ENCODE measurements around the gene GBGT1. TPM values are rescaled to one million over a fixed set of nuclear protein-coding genes. Genes with fewer than 3 reads are reported as not detected.
"Not testable (repeated sequence)": the region's sequence is repeated elsewhere in the genome, so short reads cannot be mapped to it uniquely, and the experiment has no call there.

GBGT1 gene
- 1.2 TPM in 2 replicates for total RNA-seq (2014; rRNA removed; shearing (Covaris generic))

DNA sequence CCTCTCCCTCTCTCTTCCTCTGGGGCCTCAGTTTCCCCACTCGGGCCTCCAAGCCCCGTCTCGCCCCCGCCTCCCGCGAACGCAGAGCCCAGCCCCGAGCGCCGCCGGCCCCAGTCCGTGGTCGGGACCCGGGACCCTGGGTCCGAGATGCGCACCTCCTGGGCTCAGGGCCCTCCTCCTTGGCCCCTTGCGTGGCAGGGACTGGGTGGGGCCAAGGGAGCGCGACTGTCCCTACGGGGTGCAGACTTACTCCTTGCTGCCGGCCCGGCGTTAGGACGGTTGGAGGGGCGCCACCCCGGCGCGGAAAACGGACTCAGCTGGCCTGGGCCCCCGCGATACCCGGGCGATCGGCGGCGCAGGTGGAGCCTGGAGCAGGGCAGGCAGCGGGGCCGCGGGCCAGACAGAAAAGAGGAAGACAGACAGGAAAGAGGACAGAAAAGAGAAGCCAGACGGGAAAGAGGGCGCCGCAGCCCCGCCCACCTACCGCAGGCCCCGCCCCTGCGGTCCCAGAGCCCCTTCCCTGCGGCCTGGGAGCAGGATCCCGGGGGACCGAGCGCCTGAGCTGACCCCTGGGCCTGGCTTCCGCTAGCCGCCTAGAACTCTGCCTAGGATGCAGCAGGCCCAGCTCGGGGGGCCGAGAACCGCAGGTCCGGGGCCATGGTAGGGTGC is at the start of gene GBGT1:
GBGT1 (minus strand) TSS at position 411 of the 669 bp plus-strand sequence. CDS start 1,502 bp downstream, outside the sequence.
- peak within 1 kb of the TSS; percentile 46 for H3K4me3 ChIP-seq
- H3K27me3 ChIP-seq: peaks cover 15% of the 10 kb centered on the region
- DNase-seq: peak; percentile 58 to 70
- no peaks in the 10 kb centered on the region for H3K9me3 ChIP-seq (replicated peaks)
- no peak within 1 kb of the TSS for H3K27ac ChIP-seq
- H3K36me3 ChIP-seq: no peaks in the 10 kb centered on the region
- no peaks in the 10 kb centered on the region for H3K4me1 ChIP-seq

DNA sequence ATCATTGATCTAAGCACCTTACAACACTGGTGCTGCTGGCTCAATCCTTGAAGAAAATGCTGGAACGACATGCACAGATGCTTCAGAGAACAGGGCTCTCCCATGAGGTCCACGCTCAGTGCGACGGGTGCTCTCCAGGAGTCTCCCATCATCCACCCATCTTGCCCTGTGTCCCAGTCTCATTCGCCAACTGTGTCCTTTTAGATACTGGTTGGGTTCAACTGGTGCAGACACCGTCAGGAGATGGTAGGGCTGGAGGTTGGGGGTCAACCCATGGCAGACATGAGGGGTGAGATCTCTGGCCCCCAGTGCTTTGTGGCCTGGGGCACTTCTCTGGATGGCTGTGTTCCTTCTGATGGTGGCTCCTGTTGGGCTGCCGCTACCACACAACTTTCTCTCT is 46.9 kb upstream of the GBGT1 start:
- DNase-seq: no peak
- no peak overlapping the region for H3K27ac ChIP-seq
- H3K4me3 ChIP-seq: no peak overlapping the region
- no peaks in the 10 kb centered on the region for H3K4me1 ChIP-seq
- H3K36me3 ChIP-seq: no peaks in the 10 kb centered on the region
- peaks cover 13% of the 10 kb centered on the region; the same call in 1 of the 2 replicates for H3K27me3 ChIP-seq
- H3K9me3 ChIP-seq (replicated peaks): peaks cover 4% of the 10 kb centered on the region; the same call in 1 of the 2 replicates

DNA sequence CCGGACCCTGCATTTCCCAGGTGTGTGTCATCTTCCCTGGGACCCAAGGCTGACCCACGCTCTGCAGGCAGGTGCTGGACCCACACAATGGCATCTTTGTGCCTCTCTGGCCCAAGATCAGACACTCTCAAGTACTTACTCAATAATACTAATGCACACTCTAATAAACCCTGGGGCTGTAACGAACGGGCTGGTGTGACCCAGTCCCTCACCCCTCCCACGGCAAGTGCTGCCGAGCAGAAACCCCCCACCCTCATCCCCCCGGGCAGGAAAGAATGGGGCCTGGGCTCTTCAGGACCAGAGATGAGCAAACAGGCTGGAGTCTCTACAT is 46.5 kb upstream of the GBGT1 start:
- H3K36me3 ChIP-seq: no peaks in the 10 kb centered on the region
- H3K4me1 ChIP-seq: no peaks in the 10 kb centered on the region
- peaks cover 13% of the 10 kb centered on the region; the same call in 1 of the 2 replicates for H3K27me3 ChIP-seq
- peaks cover 4% of the 10 kb centered on the region; the same call in 1 of the 2 replicates for H3K9me3 ChIP-seq (replicated peaks)
- H3K4me3 ChIP-seq: no peak overlapping the region
- H3K27ac ChIP-seq: no peak overlapping the region
- no peak for DNase-seq

DNA sequence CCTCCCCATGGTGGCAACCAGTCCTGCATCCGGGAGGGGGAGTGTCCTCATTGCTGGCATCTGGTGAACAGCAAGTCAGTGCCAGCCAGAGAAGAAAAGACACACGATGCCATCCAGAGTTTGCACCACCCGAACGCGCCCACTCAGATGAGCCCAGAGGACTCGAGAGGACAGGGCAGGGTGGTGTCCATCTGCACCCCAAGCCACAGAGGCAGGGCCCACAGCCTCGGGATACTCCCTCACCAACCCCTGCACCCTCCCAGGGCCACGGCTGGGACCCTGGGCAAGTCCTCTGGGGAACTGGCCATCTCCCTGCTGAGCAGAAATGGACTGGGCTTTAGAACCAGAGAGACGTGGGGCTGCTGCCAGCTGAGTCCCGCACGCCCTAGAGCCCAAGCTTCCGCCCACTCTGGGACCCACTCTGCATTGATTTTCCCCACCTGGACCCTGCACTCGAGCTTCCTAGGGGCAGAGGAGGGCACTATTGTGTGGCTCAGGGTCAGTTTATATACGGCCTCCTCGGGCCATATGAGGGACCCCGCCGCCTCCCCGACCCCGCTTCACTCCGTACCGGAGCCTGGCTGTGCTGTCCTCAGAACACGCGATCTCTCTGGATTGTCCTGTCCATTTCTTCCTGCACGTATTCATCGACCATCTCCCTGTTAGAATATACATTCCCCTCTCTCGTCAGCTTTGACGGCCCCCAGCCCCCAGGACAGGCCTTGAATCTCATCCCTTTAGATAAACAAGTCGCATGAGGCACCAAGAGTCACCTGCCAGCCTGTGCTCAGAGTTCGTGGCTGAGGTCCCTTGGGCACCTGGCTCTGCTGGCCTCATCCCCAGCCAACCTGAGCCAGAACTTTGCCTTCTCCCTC is 45.9 kb upstream of the GBGT1 start:
- H3K27ac ChIP-seq; H3K4me1 ChIP-seq; H3K9me3 ChIP-seq (replicated peaks); H3K36me3 ChIP-seq; H3K4me3 ChIP-seq; DNase-seq: not testable (repeated sequence)
- peaks cover 17% of the 10 kb centered on the region for H3K27me3 ChIP-seq

DNA sequence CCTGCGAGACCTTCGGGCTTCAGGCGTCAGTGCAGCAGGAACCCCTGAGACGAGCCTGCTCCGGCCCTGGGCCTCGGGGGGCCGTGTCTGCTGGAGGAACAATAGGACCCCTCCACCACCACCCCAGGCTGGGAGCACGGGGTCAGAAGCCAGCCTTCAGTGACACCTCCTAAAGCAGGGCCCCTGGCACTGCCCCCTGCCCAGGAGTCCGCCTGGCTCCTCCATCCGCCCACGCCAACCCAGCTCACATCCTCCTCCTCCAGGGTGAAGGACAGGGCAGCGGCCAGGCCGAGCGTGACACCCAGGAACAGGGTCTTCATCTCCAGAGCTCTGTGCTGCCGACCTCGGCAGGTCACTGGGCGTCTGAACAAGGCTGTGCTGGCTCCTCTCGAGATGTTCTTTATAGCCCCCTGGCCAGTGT is 45.2 kb upstream of the GBGT1 start, which contains the start of gene OBP2B:
OBP2B (minus strand) TSS at position 371 of the 421 bp plus-strand sequence; CDS start at position 320, 51 bp downstream.
- not testable (repeated sequence) for DNase-seq; H3K4me1 ChIP-seq; H3K4me3 ChIP-seq; H3K9me3 ChIP-seq (replicated peaks); H3K36me3 ChIP-seq; H3K27ac ChIP-seq
- peaks cover 23% of the 10 kb centered on the region for H3K27me3 ChIP-seq

DNA sequence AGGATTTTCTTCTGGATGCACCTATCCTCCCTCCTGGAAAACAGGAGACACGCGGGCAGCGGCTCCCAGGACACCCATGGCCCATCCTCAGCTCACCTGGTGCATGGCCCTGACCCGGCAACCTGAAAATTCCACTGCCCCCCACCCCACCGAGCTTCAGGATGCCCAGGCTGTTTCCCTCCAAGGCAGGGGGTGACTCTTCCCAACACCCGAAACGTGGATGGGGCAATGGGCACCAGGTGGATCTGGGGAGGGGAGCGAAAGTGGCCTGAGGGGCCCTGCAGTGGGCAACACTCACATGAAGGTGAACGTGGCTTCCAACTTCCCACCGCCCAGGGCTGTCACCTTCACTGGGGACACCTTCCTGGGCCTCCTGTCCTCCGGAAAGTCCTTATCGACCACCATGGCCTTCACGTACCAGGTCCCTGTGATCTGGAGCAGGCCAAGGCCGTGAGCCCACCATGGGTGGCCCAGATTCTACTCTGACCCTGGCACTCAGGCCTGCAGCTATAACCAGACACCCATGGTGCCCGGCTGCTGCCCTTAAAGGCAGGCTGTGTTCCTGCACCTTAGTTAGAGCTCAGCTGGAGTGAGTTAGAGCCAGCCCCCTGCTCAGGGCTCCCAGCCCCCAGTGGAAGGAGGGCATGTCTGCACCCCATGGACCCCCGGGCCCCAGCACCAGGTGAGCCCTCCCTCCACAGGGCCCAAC is 44.6 kb upstream of the GBGT1 start:
- H3K4me1 ChIP-seq, DNase-seq, H3K27ac ChIP-seq: not testable (repeated sequence)

DNA sequence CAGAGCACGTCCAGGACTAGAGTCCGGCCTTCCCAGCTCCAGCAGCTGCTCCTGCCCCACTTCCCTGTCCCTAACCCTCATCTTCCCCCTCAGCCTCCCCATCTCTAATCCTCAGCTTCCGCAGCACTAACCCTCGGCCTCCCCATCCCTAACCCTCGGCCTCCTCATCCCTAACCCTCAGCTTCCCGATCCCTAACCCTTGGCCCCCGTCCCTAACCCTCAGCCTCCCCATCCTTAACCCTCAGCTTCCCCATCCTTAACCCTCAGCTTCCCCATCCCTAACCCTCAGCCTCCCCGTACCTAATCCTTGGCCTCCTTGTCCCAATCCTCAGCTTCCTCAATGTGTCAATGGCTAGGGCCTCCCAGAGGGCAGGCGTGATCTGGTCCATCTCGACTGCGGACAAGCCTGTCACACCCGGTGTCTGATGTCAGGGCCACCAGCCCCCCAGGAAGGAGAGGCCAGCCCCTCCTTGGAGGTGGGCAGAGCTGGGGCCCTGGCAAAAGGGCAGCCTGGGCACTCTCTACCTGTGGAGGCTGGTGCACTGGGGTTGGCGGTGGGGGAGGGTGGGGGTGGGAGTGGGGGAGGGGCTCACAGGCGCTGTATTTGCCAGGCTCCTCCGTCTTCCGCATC is 43.9 kb upstream of the GBGT1 start:
- Histone ChIP-seq H3K9me3 (replicated peaks) (no peaks in the 10 kb centered on the region), H3K36me3 (no peaks in the 10 kb centered on the region)
- DNase-seq: no peak

More for the DNA sequence above, 44.6 kb upstream of the GBGT1 start:
- not testable (repeated sequence) for H3K9me3 ChIP-seq (replicated peaks); H3K4me3 ChIP-seq; H3K36me3 ChIP-seq
- H3K27me3 ChIP-seq: peaks cover 29% of the 10 kb centered on the region

DNA sequence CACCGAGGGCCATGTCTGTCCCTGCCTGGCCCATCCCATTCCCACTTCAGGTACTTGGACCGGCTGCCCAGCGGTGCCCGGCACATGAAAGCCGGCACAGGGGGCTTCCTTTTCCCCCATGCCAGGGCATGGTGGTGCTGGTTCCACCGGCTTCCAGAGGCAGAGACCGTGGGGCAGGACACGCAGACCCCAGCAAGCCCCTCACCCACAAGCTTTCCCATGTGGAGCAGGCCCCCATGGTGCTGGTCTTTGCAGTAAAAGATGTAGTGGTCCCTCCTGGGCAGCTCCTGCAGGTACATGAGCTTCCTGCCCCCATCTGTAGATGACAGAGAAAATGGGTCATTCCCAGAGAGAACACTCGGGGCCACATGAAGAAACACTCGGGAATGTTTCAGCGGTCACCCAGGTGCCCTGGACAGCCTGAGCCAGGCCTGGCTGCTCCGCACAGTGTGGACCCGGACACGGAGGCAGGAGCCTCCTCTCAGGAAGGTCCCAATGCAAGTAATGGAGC is 43.4 kb upstream of the GBGT1 start:
- no peaks in the 10 kb centered on the region for H3K4me1 ChIP-seq
- H3K9me3 ChIP-seq (replicated peaks): no peaks in the 10 kb centered on the region
- no peak for DNase-seq
- H3K27me3 ChIP-seq: peaks cover 37% of the 10 kb centered on the region
- H3K27ac ChIP-seq: no peak overlapping the region
- H3K36me3 ChIP-seq: no peaks in the 10 kb centered on the region
- no peak overlapping the region for H3K4me3 ChIP-seq

More for the DNA sequence above, 43.9 kb upstream of the GBGT1 start:
- H3K27me3 ChIP-seq: peaks cover 36% of the 10 kb centered on the region
- no peak overlapping the region for H3K4me3 ChIP-seq
- no peaks in the 10 kb centered on the region for H3K4me1 ChIP-seq
- no peak overlapping the region for H3K27ac ChIP-seq

DNA sequence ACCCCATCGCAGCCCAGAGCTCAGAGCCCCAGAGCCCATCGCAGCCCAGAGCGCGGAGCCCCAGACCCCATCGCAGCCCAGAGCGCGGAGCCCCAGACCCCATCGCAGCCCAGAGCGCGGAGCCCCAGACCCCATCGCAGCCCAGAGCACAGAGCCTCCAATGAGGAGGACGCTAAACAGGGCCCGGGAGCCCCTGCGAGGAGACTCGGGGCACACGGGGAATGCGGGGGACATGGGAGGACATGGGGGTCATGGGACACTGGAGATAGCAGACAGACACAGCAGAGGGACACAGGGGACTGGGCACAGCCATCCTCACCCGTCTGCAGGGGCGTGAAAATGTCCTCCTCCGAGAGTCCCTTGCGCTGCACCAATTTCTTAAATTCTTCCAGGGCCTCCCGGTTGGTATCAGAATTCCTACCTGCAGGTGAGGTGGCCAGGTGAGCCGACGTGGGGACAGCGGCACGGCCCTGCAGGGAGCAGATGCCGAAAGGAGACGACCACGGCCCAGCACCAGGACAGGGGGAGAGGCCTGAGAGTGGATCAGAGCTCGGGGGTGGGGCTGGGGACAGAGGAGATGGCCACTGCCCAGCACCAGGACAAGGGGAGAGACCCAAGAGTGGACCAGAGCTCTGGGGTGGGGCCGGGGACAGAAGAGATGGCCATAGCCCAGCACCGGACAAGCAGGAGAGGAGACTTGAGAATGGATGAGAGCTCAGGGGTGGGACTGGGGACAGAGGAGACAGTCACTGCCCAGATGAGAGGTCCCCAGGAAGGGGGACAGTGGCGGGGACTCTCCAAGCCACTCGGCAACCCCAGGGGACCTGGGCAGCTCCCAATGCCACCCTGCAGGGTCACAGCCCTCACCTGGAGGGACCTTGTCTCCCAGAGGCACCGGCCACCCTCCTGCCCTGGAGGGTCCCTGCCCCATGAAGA is 42.5 kb upstream of the GBGT1 start:
- H3K27ac ChIP-seq: no peak overlapping the region
- H3K27me3 ChIP-seq: peaks cover 37% of the 10 kb centered on the region
- H3K4me1 ChIP-seq: no peaks in the 10 kb centered on the region
- H3K4me3 ChIP-seq: no peak overlapping the region
- H3K36me3 ChIP-seq: no peaks in the 10 kb centered on the region
- no peaks in the 10 kb centered on the region for H3K9me3 ChIP-seq (replicated peaks)
- DNase-seq: no peak

DNA sequence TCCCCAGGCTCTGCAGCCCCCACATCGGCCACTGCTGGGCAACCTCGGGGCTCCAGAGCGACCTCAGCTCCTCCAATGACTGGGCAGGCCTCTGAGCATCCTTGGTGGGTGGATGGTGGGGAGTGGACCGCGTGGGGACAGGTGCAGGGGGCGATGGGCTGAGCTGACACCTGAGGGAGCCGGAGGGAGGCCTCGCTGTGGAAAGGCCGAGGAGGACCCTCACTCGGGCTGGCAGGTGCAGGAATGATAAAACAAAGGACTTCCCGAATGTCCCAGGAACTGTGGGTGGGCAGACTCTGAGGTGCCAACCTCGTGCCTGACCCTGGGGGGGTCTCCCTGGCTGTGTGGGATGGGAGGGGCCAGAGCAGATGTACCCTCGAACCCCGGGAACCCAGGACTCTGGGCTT is 41.8 kb upstream of the GBGT1 start:
- not testable (repeated sequence) for H3K9me3 ChIP-seq (replicated peaks); H3K4me3 ChIP-seq; H3K27ac ChIP-seq; H3K36me3 ChIP-seq; DNase-seq; H3K4me1 ChIP-seq
- peaks cover 37% of the 10 kb centered on the region for H3K27me3 ChIP-seq

DNA sequence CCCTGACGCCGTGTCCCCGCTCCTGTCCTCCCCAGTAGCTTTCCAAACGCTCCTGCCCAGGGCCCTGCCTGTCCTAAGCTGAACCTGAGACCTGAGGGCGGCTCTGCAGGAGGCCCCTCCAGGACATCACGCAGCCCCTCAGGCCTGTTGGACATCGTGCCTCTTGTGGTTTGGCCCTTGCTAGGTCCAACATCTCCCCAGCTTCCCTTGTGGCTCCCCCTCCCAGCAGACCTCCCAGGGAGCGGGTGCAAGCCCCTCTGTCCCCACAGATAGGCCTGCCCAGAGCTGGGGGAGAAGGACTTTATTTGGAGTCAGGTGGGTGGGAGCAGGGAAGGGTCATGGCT is 41.3 kb upstream of the GBGT1 start:
- H3K36me3 ChIP-seq: no peaks in the 10 kb centered on the region
- no peak overlapping the region for H3K4me3 ChIP-seq
- H3K27me3 ChIP-seq: peaks cover 37% of the 10 kb centered on the region
- no peak overlapping the region for H3K27ac ChIP-seq
- no peak for DNase-seq
- no peaks in the 10 kb centered on the region for H3K4me1 ChIP-seq
- no peaks in the 10 kb centered on the region for H3K9me3 ChIP-seq (replicated peaks)

DNA sequence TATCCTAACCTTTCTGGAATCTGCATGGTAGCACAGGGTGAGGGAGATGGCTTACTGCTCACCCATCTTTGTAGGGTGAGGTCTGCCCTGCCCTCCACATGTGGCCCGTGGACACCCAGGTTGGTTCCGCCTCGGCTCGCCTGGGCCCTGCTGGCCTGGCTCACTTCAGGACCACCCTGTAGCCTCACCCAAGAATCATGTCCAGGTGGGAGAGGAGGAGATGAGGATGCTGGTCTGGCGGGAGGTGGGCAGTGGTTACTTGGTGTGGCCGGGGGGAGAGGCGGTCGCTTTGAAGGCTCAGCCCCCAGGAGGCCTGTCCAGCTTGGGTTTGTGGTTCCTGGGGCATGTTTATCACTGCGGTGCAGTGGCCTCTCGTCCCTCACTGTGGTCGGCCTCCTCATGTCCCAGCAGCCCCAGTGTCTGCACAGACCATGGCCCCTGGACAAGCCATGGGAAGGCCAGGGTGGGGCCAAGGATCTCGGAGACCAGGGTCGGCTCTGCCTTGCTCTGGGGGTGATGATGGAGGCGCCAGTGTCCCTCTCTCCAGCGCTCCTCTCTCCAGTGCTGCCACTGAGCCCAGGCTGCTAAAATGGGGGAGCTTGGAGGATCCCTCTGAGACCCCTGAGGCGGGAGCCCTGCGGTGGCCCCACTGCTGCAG is 40.8 kb upstream of the GBGT1 start:
- H3K27me3 ChIP-seq: peaks cover 37% of the 10 kb centered on the region
- no peak for DNase-seq
- H3K27ac ChIP-seq: no peak overlapping the region
- no peaks in the 10 kb centered on the region for H3K36me3 ChIP-seq
- no peaks in the 10 kb centered on the region for H3K4me1 ChIP-seq
- H3K4me3 ChIP-seq: no peak overlapping the region
- H3K9me3 ChIP-seq (replicated peaks): no peaks in the 10 kb centered on the region

DNA sequence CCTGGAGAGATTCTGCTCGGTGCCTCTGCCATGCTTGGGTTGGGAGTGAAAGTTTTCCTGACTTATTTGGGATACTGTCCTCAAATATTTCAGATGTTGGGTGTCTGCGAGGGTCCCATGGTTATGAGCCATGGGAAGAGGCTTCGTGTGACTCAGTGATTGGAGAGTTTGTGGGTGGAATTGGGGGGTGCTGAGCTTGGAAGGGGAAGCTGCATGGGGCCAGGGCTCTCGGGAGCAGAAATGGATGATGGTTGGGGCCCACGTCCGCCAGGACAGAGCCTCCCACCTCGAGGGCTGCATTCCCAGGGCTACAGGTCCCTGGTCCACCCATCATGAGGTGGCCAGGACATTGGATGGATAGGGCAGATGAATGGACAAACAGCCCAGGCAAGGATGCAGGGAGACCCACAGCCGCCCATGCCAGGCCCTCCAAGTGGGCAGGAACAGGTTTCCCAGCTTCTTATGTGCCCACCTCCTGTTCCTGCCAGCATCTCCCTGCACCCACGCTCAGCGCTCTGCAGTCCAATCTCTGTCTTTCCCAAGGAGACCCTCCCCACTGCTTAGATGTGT is 39.9 kb upstream of the GBGT1 start:
- Histone ChIP-seq H3K27ac (no peak overlapping the region), H3K4me3 (no peak overlapping the region), H3K9me3 (replicated peaks) (no peaks in the 10 kb centered on the region), H3K36me3 (no peaks in the 10 kb centered on the region), H3K27me3 (peaks cover 37% of the 10 kb centered on the region), H3K4me1 (no peaks in the 10 kb centered on the region)
- DNase-seq: no peak
